GM18951 (cell line): Measurements from ENCODE around the gene DUSP28.

Experiments
- POLR2A ChIP-seq: IDR thresholded peaks from 4 replicates; pipeline ENCODE4 v1.6.1; 2011; ENCODE audit warnings: mild to moderate bottlenecking; ENCODE audit not compliant: insufficient read length, insufficient read depth; ENCODE audit errors: extremely low read depth
- in situ Hi-C: fragments of 300-500 bp; cut with MboI; formaldehyde crosslinking; loops from one replicate; pipeline ENCODE4 v1.12.0; 2022; ENCODE audit warnings: low sequenced_read_pairs, mixed read lengths, inconsistent platforms; ENCODE audit not compliant: unreplicated experiment

The DUSP28 gene

DNA sequence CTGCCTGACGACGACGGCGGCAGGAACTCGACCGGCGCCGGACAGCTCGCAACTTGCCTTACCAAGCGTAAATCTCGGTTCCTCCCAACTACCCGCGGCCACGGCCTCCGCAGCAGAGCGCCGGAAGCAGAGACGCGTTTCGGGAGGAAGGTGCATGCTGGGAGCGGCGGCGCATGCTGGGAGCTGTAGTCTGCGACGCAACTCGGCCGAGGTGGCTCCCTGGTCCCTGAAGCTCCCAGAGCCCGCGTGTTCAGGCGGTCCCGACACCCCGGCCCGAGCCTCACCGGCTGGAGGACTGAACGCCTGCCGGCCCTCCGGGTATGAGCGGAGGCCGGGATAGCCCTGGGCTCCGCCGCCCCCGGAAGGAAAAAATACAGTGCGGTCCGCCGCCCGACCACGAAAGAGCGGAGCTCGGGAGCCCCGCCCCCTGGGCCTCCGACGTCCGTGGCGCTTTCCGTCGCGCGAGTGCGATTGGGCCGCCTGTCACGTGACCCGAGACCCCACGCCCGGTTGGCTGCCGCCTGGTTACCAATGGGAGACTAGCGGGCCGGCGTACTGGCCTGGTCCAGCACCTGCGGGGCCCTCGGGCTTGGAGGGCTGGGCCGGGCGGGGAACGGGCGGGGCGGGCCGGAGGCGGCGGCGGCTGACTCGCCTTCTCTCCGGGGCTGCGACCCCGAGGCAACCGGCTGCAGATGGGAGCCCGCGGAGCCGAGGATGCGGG, 26.2 kb downstream of the DUSP28 start, which contains the start of gene CAPN10:
Gene CAPN10 (plus strand): TSS at position 537 of the 721 bp plus-strand sequence. CDS start 178 bp downstream, at position 715.
- in situ Hi-C loops = no loop called here

DNA sequence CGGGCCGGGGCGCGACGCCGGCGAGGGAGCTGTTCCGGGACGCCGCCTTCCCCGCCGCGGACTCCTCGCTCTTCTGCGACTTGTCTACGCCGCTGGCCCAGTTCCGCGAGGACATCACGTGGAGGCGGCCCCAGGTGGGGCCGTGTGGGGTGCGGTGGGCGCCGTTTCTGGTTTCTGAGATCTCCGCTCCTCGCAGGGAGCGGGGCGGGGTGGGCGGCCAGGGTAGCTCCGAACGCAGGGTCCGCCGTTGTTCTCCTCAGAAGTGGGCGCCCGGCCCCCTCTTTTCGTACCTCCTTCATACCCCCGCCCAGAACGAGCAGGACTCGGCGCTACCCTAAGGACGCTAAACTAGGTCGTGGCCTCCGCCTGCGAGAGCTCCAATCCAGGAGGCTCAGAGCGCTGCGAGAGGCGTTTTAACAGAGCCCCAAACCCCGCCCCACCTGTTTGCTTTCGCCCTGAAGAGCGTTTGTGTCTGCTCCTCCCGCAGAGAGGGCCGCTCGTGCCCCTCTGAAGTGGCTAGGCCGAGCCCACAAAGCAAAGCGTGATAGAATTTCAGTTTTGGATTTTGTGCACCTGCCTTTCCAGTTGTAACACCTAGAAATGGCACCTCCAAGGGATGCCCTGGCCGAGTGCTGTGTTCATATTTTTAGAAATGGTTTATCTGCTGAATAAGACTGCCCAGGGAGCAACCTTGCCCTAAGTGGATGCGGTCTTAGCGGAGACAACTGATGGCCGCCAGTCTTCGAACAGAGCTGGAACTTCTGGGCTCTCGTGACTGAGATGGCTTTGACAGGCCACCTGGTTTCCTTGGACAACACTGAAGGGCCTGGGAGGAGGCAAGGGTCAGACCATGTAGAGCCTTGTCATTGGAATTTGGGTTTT, 27.0 kb downstream of the DUSP28 start:
- TF ChIP-seq POLR2A = no peak
- in situ Hi-C loops = no loop called here

More for the DNA sequence above, 26.2 kb downstream of the DUSP28 start, which contains the start of gene CAPN10:
- peak; percentile 78 for TF ChIP-seq POLR2A

DNA sequence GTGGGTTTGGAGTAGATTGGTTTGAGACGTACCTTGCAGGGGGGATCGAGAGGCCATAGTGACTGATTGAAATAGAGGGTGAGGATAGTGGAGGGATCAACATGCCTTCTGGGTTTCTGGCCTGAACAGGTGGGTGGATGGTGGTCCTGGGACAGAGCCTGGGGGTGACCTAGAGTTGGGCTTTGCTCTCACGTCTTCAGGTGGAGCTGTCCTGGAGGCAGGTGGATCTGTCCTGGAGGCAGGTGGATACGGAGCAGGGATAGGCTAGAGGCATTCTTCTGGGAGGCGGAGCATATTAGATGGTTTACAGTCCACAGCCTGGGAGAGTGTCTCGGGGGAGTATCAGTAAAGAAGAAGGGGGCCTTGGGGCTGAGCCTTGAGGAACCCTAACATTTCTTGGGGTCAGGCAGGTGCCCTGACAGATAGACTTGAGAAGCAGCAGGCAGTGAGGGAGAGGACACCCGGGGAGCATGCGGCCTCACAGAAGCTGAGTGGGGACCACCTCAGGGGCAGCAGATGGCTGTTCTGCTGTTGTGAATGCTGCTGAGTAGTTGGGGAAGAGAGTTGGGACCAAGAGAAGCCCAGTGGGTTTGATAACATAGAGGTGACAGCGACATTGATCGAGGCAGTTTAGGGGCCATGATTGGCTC, 28.0 kb downstream of the DUSP28 start:
- in situ Hi-C loops = no loop called here
- no peak for TF ChIP-seq POLR2A

DNA sequence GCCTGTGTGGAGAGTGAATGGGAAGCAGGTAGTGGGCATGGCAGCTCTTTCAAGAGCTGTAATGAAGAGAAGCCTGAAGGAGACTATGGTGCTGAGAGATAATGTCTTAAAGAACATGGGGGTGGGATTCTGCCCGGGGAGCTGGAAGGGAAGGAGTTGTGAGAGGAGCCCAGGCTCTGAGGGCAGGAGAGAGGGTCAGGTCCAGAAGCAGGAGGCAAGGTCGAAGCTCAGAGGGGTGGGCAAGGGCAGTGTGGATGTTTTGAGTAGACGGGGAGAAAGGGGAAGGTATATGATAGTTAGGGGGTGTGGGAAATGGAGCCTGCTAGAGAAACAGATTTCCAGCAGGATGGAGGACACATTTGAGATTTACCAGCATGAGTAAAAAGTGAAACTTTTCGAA, 28.5 kb downstream of the DUSP28 start:
- no peak for TF ChIP-seq POLR2A
- in situ Hi-C loops = no loop called here

DNA sequence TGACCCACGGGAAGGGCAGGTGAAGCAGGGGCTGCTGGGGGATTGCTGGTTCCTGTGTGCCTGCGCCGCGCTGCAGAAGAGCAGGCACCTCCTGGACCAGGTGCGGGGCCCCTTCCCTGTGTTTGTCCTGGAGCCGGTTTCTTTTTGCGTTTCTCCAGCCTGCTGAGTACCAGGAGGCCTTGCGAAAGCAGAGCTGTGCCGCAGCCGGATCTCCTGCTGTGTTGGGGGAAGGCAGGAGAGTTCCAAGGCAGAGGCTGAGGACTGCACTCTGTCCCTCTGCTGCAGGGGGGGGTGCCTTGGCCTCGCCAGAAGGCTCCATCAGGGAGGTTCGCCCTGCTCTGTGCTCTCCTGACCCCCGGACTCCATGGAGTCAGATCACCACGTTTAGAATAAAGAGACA, 29.2 kb downstream of the DUSP28 start:
- TF ChIP-seq POLR2A = no peak
- in situ Hi-C loops = no loop called here

DNA sequence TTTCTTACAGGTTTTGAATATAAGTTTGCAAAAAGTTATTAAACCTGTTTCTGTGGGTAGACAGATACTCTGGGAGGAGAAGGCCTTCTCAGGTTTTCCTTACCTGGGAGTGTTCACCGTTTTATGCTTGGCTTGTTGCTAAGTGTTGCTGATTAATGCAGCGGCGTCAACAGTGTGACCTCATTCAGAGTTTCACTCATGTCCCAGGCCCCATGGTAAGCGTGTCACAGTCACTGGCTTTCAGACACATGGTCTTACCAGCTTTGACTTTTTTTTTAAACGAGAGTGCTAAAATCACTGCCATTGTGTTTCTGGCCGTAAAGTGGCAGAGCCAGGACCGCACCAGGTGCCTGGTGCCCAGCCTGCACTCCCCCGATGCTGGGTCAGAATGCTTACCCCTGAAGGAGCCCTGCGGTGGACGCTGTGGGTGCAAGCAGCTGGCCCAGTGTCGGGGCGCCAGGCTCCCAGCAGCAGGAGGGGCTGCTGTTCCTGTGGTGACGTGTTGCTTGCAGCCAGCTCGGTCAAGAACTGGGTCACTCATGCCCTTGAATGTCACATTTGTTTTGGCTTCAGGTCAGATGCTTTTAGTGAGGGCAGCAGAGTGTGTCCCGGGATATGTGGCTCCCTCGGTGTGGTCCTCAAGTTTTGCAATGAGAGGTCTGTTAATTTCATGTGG, 29.8 kb downstream of the DUSP28 start:
- no peak for TF ChIP-seq POLR2A

DNA sequence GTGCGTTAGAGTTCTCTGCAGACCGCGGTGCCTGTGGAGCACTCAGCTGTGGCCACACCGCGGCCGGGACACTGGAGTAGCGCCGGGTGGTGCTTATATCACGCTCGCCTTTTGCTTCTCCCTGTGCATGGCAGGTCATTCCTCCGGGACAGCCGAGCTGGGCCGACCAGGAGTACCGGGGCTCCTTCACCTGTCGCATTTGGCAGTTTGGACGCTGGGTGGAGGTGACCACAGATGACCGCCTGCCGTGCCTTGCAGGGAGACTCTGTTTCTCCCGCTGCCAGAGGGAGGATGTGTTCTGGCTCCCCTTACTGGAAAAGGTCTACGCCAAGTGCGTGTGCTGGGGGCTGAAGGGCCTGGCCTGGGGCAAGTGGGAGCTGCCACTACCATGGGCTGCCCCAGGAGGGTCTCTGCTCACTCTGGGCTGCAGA, 30.5 kb downstream of the DUSP28 start:
- in situ Hi-C loops = no loop called here
- TF ChIP-seq POLR2A = no peak

More for the DNA sequence above, 29.8 kb downstream of the DUSP28 start:
- in situ Hi-C loops = no loop called here

DNA sequence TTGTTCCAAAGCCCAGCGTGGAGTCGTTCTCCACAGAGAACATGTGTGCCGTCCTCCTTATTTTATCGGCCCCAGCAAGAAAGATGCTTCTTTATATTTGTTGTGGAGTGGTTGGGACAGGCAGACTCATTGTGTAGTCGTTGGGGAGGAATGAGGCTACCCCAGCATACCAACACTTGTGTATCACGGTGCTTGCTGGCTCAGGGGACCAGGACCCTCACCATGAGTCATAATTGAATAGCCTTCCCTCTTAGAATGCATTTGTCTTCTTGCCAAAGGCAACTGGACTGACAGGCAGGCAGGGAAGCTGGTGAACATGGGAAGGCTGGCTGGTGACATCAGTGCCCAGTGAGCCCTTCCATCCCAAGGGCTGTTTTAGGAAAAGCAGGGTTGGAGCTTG, 31.1 kb downstream of the DUSP28 start:
- TF ChIP-seq POLR2A = no peak
- in situ Hi-C loops = no loop called here

DNA sequence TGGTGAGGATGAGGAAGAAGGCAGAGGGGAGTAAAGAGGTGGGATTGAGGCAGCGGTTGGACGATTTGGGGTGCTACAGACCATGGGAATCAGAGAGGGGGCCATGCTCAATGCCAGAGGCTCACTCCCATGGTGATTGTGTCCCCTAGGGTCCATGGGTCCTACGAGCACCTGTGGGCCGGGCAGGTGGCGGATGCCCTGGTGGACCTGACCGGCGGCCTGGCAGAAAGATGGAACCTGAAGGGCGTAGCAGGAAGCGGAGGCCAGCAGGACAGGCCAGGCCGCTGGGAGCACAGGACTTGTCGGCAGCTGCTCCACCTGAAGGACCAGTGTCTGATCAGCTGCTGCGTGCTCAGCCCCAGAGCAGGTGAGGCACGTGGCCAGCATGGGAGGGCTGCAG, 31.6 kb downstream of the DUSP28 start:
- in situ Hi-C loops = no loop called here

DNA sequence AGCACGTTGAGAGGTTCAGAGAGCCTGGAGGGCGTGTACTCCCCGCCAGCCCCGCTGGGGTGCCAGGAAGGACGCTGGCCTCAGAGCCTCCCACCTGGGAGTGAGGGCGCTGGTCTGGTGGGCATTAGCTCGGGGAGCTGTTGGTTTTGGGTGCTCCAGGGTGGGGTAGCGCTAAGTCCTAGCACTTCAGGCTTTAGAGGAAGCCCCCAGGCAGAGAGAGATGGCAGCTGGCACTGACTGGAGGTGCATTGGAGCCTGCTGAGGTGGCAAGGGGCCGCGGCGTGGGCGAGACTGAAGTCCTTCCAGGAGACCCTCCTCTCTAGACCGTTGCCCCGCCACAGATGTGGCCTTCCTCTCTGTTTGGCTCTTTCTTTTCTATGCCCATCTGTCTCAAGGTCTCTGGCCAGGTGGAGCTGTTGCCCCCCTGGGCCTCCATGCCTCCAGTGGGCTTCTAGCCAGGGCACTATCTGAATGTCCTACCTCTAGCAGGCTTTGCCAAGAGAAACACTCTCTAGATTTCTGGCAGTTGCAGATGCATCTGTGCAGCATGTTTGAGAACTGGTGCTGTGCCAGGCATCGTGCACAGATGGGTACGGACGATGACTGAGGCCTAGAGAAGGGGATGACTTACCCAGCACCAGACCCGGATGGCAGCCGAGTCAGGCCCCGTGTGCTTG, 33.0 kb downstream of the DUSP28 start:
- no peak for TF ChIP-seq POLR2A
- in situ Hi-C loops = no loop called here

More for the DNA sequence above, 31.6 kb downstream of the DUSP28 start:
- TF ChIP-seq POLR2A = no peak

DNA sequence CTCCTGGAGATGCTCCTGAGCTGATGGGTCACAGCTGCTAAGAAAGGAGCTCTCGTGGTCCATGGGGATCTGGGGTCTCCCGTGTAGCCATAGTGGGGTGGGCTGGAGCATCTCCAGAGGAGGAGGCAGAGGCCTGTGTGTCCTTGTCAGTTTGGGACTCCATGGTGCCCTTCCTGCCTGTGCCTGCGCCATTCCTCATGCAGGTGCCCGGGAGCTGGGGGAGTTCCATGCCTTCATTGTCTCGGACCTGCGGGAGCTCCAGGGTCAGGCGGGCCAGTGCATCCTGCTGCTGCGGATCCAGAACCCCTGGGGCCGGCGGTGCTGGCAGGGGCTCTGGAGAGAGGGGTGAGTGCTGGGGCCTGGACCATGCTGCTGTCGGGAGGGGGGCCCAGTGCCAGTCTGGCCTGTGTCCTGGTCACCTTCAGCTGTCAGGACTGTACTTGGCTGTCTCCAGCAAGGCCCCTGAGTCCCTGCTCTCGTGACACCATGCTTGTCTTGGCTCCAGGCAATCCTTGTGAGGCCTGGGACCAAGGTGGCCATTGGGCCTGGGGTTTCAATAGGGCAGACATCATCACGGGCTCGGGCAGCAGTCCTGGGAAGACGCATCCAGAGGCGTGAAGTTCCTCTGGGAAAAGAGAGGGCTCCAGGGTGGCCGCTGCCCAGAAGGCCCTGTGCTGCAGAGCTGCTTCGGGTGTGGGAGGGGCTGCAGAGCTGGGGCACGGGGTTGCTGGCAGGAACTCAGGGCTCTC, 33.7 kb downstream of the DUSP28 start:
- no peak for TF ChIP-seq POLR2A
- in situ Hi-C loops = no loop called here
